Nephron (organoid): ENCODE data around the gene TNFAIP1.
A peak's percentile ranks its signal among the peaks of the same experiment; 100 is the strongest.

Source experiments
- H3K27ac Mint-ChIP-seq, 3 experiments: 2 replicates each; pipeline ENCODE4 v1.8.0; 2020; ENCODE audit warnings: mixed read lengths in 3 of 3, mild to moderate bottlenecking in 2 of 3, moderate library complexity in 1 of 3
- H3K27me3 Mint-ChIP-seq: 2 replicates; pipeline ENCODE4 v1.8.0; 2021; ENCODE audit warnings: low read depth, mild to moderate bottlenecking, moderate library complexity, mixed read lengths
- H3K36me3 Mint-ChIP-seq: 2 replicates; pipeline ENCODE4 v1.8.0; 2020; ENCODE audit warnings: low read depth, mixed read lengths
- H3K4me1 Mint-ChIP-seq: 2 replicates; pipeline ENCODE4 v1.8.0; 2020; ENCODE audit warnings: mixed read lengths
- H3K4me3 Mint-ChIP-seq, 3 experiments: 2 replicates each; pipeline ENCODE4 v1.8.0; 2020; ENCODE audit warnings: mild to moderate bottlenecking in 3 of 3, mixed read lengths in 3 of 3, moderate library complexity in 2 of 3
- H3K9me3 Mint-ChIP-seq: 2 replicates; pipeline ENCODE4 v1.8.0; 2020; ENCODE audit warnings: mixed read lengths
- CTCF ChIP-seq, 3 experiments: fragments of 200-600 bp; sonication (generic); IDR thresholded peaks; one replicate each; pipeline ENCODE4 v1.5.0; 2021; ENCODE audit warnings: antibody characterized with exemption in 3 of 3; ENCODE audit not compliant: unreplicated experiment in 3 of 3

The TNFAIP1 gene

GRCh38 chr17:28324267-28324745 lies 11.3 kb upstream of the TNFAIP1 start:
- Mint-ChIP-seq H3K27me3 (peaks cover 3% of the 10 kb centered on the region), H3K27ac (no peak overlapping the region), H3K36me3 (peaks cover 28% of the 10 kb centered on the region), H3K4me1 (peaks cover 34% of the 10 kb centered on the region), H3K4me3 (no peak overlapping the region), H3K9me3 (no peaks in the 10 kb centered on the region)
- TF ChIP-seq CTCF (IDR thresholded peaks at IDR 0.05; ENCODE audit: unreplicated experiment in 3 of 3): no peak

- H3K4me1 Mint-ChIP-seq: peaks cover 30% of the 10 kb centered on the region
- TF ChIP-seq CTCF (IDR thresholded peaks at IDR 0.05; ENCODE audit: unreplicated experiment in 3 of 3): no peak
- no peak overlapping the region for H3K4me3 Mint-ChIP-seq
- peak overlapping the region in 1 of 3 experiments; percentile 22 for H3K27ac Mint-ChIP-seq
- H3K9me3 Mint-ChIP-seq: no peaks in the 10 kb centered on the region
- H3K27me3 Mint-ChIP-seq: peaks cover 3% of the 10 kb centered on the region
- peaks cover 28% of the 10 kb centered on the region for H3K36me3 Mint-ChIP-seq
Measured at GRCh38 chr17:28324781-28325180, 10.8 kb upstream of the TNFAIP1 start.

GRCh38 chr17:28325211-28325610 lies 10.3 kb upstream of the TNFAIP1 start:
- Mint-ChIP-seq H3K9me3 (no peaks in the 10 kb centered on the region), H3K4me3 (no peak overlapping the region), H3K36me3 (peaks cover 28% of the 10 kb centered on the region), H3K27ac (peak overlapping the region in 1 of 3 experiments; percentile 22), H3K27me3 (peaks cover 3% of the 10 kb centered on the region), H3K4me1 (peaks cover 26% of the 10 kb centered on the region)
- TF ChIP-seq CTCF (IDR thresholded peaks at IDR 0.05; ENCODE audit: unreplicated experiment in 3 of 3): no peak

GRCh38 chr17:28326114-28326513 lies 9.4 kb upstream of the TNFAIP1 start:
- TF ChIP-seq CTCF (IDR thresholded peaks at IDR 0.05; ENCODE audit: unreplicated experiment in 3 of 3): no peak
- Mint-ChIP-seq H3K27ac (no peak overlapping the region), H3K36me3 (peaks cover 28% of the 10 kb centered on the region), H3K9me3 (no peaks in the 10 kb centered on the region), H3K27me3 (peaks cover 3% of the 10 kb centered on the region), H3K4me1 (peaks cover 17% of the 10 kb centered on the region), H3K4me3 (no peak overlapping the region)

- Mint-ChIP-seq H3K27me3 (no peaks in the 10 kb centered on the region), H3K4me3 (no peak overlapping the region), H3K9me3 (no peaks in the 10 kb centered on the region), H3K36me3 (peaks cover 28% of the 10 kb centered on the region), H3K27ac (no peak overlapping the region), H3K4me1 (peaks cover 10% of the 10 kb centered on the region)
- TF ChIP-seq CTCF (IDR thresholded peaks at IDR 0.05; ENCODE audit: unreplicated experiment in 3 of 3): no peak
Measured at GRCh38 chr17:28327031-28327607, 8.4 kb upstream of the TNFAIP1 start.

- Mint-ChIP-seq H3K4me1 (peaks cover 13% of the 10 kb centered on the region), H3K27ac (no peak overlapping the region), H3K36me3 (peaks cover 28% of the 10 kb centered on the region), H3K27me3 (no peaks in the 10 kb centered on the region), H3K9me3 (no peaks in the 10 kb centered on the region), H3K4me3 (no peak overlapping the region)
- TF ChIP-seq CTCF (IDR thresholded peaks at IDR 0.05; ENCODE audit: unreplicated experiment in 3 of 3): no peak
Measured at GRCh38 chr17:28327709-28328108, 7.9 kb upstream of the TNFAIP1 start.
